Small intestine (tissue), 7 donors: ENCODE measurements around the gene LILRB5. TPM values are rescaled to one million over a fixed set of nuclear protein-coding genes. Genes with fewer than 3 reads are reported as not detected.
"Not testable (repeated sequence)": the region's sequence is repeated elsewhere in the genome, so short reads cannot be mapped to it uniquely, and the experiment has no call there.

Experiments
- DNase-seq, 2 donors: peaks; one replicate each; pipeline versions ENCODE4 v3.0.0 to v3.0.0-alpha.2; 2013
- FAIRE-seq: peaks from 2 replicates; lab custom pipeline; 2012; peaks lifted over from hg19 to GRCh38; lab: Jason Lieb, UNC
- H3K27ac ChIP-seq, 3 donors: one replicate each; pipeline ENCODE4 v1.5.1; 2013; ENCODE audit warnings: low read length in 2 of 3, mild to moderate bottlenecking in 2 of 3, control low read depth in 1 of 3, inconsistent platforms in 1 of 3, low read depth in 1 of 3, moderate library complexity in 1 of 3
- H3K27me3 ChIP-seq, 3 donors: one replicate each; pipeline ENCODE4 v1.6.1; 2013; ENCODE audit warnings: low read length in 3 of 3, inconsistent platforms in 1 of 3; ENCODE audit not compliant: control insufficient read depth in 3 of 3, insufficient read depth in 3 of 3
- H3K36me3 ChIP-seq, 3 donors: one replicate each; pipeline ENCODE4 v1.6.1; 2013; ENCODE audit warnings: low read length in 3 of 3, inconsistent platforms in 1 of 3, low read depth in 1 of 3, mild to moderate bottlenecking in 1 of 3, moderate library complexity in 1 of 3; ENCODE audit not compliant: control insufficient read depth in 3 of 3, insufficient read depth in 2 of 3
- H3K4me1 ChIP-seq, 3 donors: one replicate each; pipeline ENCODE4 v1.6.1; 2013; ENCODE audit warnings: low read length in 2 of 3, inconsistent platforms in 1 of 3, low read depth in 1 of 3, mild to moderate bottlenecking in 1 of 3, moderate library complexity in 1 of 3; ENCODE audit not compliant: control insufficient read depth in 3 of 3, insufficient read depth in 2 of 3
- H3K4me3 ChIP-seq, 3 donors: one replicate each; pipeline ENCODE4 v1.5.1; 2013; ENCODE audit warnings: low read length in 3 of 3, control low read depth in 1 of 3, inconsistent platforms in 1 of 3, low read depth in 1 of 3, mild to moderate bottlenecking in 1 of 3, moderate library complexity in 1 of 3
- H3K9me3 ChIP-seq, 2 donors: one replicate each; pipeline ENCODE4 v1.6.1; 2013; ENCODE audit warnings: low read depth in 1 of 2, low read length in 1 of 2; ENCODE audit not compliant: control insufficient read depth in 2 of 2, insufficient read depth in 1 of 2
- WGBS, 3 donors: extraction: QIAGEN DNeasy Blood & Tissue Kit; methylation state at CpG; one replicate each; pipeline ENCODE4 v1.1.7; 2013; 5-methylcytosine and 5-hydroxymethylcytosine counted together
- polyA plus RNA-seq, 4 donors: library from polyadenylated mRNA; stranded (reverse) in 3 of 4; unstranded in 1 of 4; fragments of 200-250 nt in 3 of 4; fragments of 120-200 nt in 1 of 4; gene quantifications; one replicate each; pipeline versions ENCODE4 v1.2.1 to v1.2.3, GENCODE V29; 2013
- donor health status: healthy with polysubstance abuse.
- donor health status: control.
- donor health status: control.
- donor health status: Bipolar disorder and iron deficiency.
- donor health status: healthy.

The LILRB5 gene
- polyA plus RNA-seq, 4 donors: 1.1 to 6.9 (median 4.4) TPM

DNA sequence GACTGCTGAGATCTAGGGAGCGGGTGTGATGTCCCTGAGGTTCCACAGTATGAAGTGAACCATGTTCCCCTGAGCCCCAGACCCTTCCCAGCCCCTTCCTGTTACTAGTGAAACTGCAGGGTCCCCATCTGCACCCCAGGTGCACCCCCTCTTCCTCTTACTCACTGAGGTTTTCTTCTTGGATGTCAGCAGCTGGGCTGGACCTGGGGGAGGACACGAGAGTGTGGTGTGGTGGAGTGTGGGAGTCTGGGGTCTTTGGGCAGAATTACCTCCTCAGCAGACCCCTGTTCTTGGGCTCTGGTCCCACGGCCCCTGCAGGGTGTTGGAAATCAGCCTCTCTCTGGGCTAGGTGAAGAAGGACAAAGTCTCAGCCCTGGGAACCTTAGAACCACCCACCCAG lies 11.1 kb downstream of the LILRB5 start:
- H3K27ac ChIP-seq: no peak overlapping the region
- no peaks in the 10 kb centered on the region for H3K9me3 ChIP-seq
- DNase-seq: no peak
- no peaks in the 10 kb centered on the region for H3K36me3 ChIP-seq
- H3K4me1 ChIP-seq: no peaks in the 10 kb centered on the region
- H3K27me3 ChIP-seq: no peaks in the 10 kb centered on the region
- 55 to 76% (median 62%) methylated on average over 3 of the region's 3 CpGs for WGBS, 3 donors
- H3K4me3 ChIP-seq: no peak overlapping the region
- no peak for FAIRE-seq

DNA sequence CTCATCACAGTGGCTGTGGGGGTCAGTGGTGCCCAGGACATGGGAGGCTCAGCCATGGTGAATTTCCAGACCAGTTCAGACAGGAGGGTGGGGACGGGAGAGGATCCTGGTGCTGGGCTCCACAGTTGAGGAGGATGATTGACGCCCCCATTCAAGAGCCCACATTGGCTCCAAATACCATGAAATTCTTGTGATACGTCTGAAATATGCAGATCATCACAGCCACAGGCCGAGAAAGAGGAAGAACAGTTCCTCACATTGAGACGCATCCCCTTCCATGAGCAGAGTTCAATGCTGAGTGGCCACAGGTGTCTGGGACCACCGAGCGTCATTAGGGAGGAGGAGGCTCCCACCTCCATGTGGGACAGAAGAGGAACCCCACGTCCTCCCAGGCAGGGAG lies 13.3 kb downstream of the LILRB5 start:
- not testable (repeated sequence) for H3K27me3 ChIP-seq, H3K4me1 ChIP-seq, H3K36me3 ChIP-seq, FAIRE-seq, DNase-seq, H3K9me3 ChIP-seq, H3K27ac ChIP-seq, H3K4me3 ChIP-seq
- 63 to 75% methylated on average over 6 of the region's 8 CpGs; no CpG with 5 or more reads in 1 of the 3 donors for WGBS, 3 donors

DNA sequence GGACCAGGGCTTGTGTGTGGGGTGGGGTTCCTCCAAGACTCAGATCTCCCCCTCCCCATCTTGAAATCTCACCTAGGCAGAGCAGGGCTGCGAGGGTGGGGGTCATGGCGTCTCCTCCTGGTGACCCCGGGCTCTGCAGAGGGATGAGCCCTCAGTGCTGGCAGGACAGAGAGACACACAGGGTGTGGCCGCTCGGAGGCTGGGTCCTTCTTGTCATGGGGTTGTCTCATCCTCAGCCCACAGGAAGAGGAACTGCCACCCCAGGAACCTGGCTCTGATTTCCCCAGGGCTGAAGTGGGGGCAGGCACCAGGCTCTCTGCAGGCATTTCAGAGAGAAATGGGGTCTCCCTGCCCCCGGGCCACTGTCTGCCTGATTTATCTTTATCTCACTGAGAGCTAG lies 14.4 kb downstream of the LILRB5 start, which contains the start of gene LILRA6:
TSS of gene LILRA6 (minus strand) at position 145 of the 400 bp plus-strand sequence.
- H3K9me3 ChIP-seq, H3K4me1 ChIP-seq, H3K4me3 ChIP-seq, H3K27me3 ChIP-seq, H3K27ac ChIP-seq, DNase-seq, FAIRE-seq, H3K36me3 ChIP-seq: not testable (repeated sequence)
- WGBS, 3 donors: 57 to 69% methylated on average over 3 to 6 of the region's 6 CpGs; no CpG with 5 or more reads in 1 of the 3 donors

DNA sequence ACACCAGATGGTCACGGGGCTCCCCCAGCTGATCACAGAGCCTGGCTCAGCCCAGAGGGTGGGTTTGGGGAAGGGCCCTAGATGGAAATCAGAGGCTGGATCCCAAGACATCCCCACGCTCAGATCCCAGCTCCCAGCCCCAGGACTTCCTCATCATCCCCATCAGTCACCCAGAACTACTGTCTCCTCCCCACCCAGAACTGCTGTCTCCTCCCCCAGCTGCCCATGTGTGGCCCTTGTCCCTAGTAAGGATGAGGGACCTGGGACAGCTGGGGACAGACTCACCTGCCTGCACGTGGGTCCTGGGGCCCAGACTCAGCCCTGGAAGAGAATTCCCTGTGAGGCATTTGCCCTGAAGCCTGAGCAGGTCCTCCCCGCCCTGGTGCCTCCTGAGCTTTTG lies 14.8 kb downstream of the LILRB5 start:
- not testable (repeated sequence) for H3K27ac ChIP-seq, H3K36me3 ChIP-seq, H3K9me3 ChIP-seq, H3K4me3 ChIP-seq, H3K27me3 ChIP-seq, DNase-seq, H3K4me1 ChIP-seq, FAIRE-seq
- WGBS, 3 donors: 54 to 70% methylated on average over 3 to 4 of the region's 4 CpGs; no CpG with 5 or more reads in 1 of the 3 donors

DNA sequence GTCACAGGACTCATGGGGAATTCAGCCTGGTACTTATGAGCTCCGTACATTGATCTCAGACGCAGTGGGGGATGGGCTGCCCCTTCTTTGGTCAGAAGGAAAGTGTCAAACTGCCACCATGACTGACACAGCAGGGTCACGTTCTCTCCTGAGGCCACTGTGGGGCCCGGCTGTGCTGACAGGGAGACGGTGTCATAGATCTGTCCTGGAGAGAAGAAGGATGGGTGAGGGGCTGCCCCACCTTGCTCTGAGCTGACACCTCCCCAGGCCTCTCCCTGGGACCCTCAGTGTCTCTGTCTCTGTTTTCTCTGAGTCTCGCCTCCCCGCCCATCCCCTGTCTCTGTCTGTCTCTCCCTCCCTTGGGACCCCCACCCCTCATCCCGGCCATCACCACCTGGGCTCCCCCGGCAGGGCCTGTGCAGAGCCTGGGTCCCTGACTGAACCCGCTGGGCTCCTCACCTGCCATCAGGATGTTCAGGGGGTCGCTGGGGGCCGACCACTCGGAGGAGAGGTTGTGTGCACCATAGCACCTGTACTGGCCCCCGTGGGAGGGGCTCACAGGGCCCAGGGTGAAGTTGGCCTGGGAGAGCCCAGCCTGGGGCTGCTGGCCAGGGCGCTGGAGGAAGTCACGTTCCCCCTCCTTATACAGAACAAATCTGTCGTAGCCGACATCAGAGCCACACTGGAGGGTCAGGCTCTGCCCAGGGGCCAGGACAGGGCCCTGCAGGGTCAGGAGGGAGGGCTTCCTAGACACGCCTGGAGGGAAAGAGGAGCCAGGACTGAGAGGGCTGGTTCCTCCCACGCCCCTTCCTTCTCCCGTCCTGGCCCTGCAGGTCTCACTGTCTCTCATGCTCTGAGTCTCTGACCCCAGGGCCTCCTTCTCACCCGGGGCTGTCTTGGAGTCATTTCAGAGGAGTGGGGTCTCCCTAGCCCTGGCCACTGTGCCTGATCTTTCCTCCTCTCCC lies 16.4 kb downstream of the LILRB5 start:
- H3K9me3 ChIP-seq, H3K27me3 ChIP-seq, H3K27ac ChIP-seq, H3K36me3 ChIP-seq, FAIRE-seq, H3K4me3 ChIP-seq, H3K4me1 ChIP-seq, DNase-seq: not testable (repeated sequence)
- 62 to 70% (median 63%) methylated on average over 11 to 19 of the region's 22 CpGs for WGBS, 3 donors

DNA sequence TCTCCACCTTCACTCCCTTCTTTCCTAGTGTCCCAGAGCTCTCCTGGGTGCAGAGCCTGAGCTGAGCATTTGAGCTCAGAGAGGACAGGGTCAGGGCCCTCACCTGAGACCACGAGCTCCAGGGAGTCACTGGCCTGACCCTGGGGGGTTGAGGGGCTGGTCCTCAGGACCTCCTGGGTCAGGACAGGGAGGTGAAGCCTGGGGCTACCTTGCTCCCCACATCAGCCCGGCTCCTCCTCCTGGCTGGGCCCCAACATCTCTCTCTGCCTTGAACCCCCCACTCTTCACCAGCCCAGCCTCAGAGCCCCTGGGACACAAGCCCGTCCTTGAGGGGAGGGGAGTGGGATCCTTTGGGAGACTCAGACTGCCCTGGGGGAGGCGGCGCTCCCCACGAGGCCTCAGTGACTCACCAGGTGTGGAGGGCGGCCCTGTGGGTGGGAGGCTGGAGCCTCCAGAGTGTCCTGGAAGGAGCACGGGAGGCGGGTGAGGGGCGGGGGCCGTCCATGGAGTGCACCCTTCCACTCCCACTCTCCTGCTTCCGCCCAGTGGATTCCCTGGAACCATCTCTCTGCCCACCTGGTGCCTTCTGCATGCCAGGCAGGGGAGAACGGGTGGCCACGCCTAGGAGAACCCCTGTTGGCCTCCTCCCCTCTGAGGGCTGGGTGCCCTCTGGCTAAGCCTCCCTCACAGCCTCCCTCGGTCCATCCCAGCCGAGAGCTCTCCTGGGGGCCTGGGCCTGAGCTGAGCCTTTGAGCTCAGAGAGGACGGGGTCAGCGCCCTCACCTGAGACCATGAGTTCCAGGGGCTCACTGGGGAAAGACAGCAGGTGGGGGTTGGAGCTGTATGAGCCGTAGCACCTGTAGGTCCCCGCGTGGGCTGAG lies 17.3 kb downstream of the LILRB5 start:
- not testable (repeated sequence) for H3K9me3 ChIP-seq, H3K27me3 ChIP-seq, FAIRE-seq, H3K4me3 ChIP-seq, H3K4me1 ChIP-seq, DNase-seq, H3K27ac ChIP-seq, H3K36me3 ChIP-seq
- 64 to 72% (median 64%) methylated on average over 13 to 14 of the region's 21 CpGs for WGBS, 3 donors

DNA sequence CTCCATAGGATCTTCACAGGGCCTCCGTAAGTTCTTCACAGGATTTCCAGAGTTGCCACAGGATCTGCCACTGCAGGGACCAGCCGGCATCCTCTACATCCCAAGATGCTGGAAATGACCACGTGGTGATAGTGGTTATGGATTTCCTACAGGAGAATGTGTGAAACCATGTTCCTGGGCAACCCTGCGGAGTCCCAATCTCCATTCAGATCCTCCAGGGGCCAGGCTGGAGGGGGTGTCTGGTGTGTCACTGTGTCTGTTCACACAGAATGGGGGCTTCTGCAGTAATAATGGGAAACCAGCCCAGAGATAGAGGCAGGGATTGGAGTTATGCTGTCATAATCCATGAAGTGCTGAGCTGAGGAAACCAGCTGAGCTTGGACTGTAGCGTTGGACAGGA lies 23.1 kb downstream of the LILRB5 start:
- no peaks in the 10 kb centered on the region for H3K9me3 ChIP-seq
- FAIRE-seq: no peak
- 17 to 84% (median 51%) methylated on average over 5 of the region's 5 CpGs for WGBS, 3 donors
- no peak for DNase-seq
- H3K27me3 ChIP-seq: peaks cover 0 to 6% (median 0%) of the 10 kb centered on the region in 3 donors
- H3K4me1 ChIP-seq: peaks cover 0 to 9% (median 0%) of the 10 kb centered on the region in 3 donors
- H3K27ac ChIP-seq: no peak overlapping the region
- no peak overlapping the region for H3K4me3 ChIP-seq
- H3K36me3 ChIP-seq: no peaks in the 10 kb centered on the region
